Sigmoid colon (tissue), 4 donors: ENCODE data around the gene CCNI.

Source experiments
- CTCF ChIP-seq, 4 experiments: fragments of 450-650 bp in 3 of 4; fragments of 200-600 bp in 1 of 4; IDR thresholded peaks; one replicate each; pipeline ENCODE4 v1.5.1; 2016 to 2019; ENCODE audit warnings: antibody characterized with exemption in 4 of 4, mild to moderate bottlenecking in 3 of 4, moderate library complexity in 2 of 4
- EP300 ChIP-seq, 4 donors: sonication (generic); formaldehyde crosslinking; IDR thresholded peaks; one replicate each; pipeline ENCODE4 v1.6.1; 2017; ENCODE audit warnings: antibody characterized with exemption in 4 of 4

GRCh38 chr4:77031544-77031943, 44.2 kb downstream of the CCNI start:
- TF ChIP-seq CTCF (IDR thresholded peaks at IDR 0.05): no peak
- no peak for TF ChIP-seq EP300 (IDR thresholded peaks at IDR 0.05)
